ENCODE measurements around the gene ANGPTL5. TPM values are rescaled to one million over a fixed set of nuclear protein-coding genes. Genes with fewer than 3 reads are reported as not detected.

The ANGPTL5 gene
- polyA plus RNA-seq, 3 donors = not detected

DNA sequence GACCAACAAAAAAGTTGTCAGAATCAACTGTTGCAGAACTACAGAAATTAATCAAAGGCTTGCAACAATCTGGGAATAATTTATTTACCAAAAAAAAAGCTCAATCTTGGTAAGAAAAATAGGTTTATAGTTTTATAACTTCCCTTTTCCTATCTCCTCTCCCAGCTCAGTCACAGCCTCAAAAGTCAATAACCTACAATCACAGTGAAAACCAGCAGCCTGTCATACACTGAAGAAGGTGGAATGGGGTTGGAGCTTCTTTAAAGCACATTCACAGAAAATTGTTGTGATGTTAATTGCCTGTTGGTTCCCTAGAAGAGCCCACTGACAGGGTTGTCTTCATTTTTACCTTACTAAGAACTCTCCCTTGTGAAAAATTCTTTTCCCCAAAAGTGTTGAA lies 52.2 kb downstream of the ANGPTL5 start:
- Mint-ChIP-seq H3K36me3 (no peaks in the 10 kb centered on the region), H3K27me3 (ENCODE audit: low read depth in 3 of 3) (peaks cover 0 to 2% (median 0%) of the 10 kb centered on the region in 3 donors), H3K9me3 (peaks cover 0 to 3% (median 0%) of the 10 kb centered on the region in 7 donors), H3K4me1 (no peaks in the 10 kb centered on the region), H3K4me3 (no peak overlapping the region), H3K27ac (no peak overlapping the region)
- no peak for DNase-seq
- Histone ChIP-seq H3K4me2 (replicated peaks; ENCODE audit: extremely low read depth, low read length, poor library complexity, severe bottlenecking) (no peak overlapping the region), H2AFZ (ENCODE audit: insufficient read depth, low read depth, low read length, poor library complexity, severe bottlenecking) (no peak overlapping the region), H3K9ac (ENCODE audit: insufficient read depth, low read length, poor library complexity, severe bottlenecking) (no peak overlapping the region), H3K9me3 (replicated peaks in 1 of 2; ENCODE audit: control insufficient read depth in 1 of 2, insufficient read depth in 1 of 2, low read length in 2 of 2) (no peaks in the 10 kb centered on the region), H3K4me3 (replicated peaks in 1 of 3; ENCODE audit: low read depth in 2 of 3, low read length in 3 of 3) (no peak overlapping the region), H4K20me1 (ENCODE audit: insufficient read depth, low read length) (no peaks in the 10 kb centered on the region), H3K27ac (ENCODE audit: low read depth in 1 of 2, low read length in 2 of 2) (no peak overlapping the region), H3K4me1 (ENCODE audit: control insufficient read depth in 1 of 2, insufficient read depth in 2 of 2, low read length in 2 of 2) (no peaks in the 10 kb centered on the region), H3K36me3 (replicated peaks in 1 of 2; ENCODE audit: control insufficient read depth in 1 of 2, insufficient read depth in 2 of 2, low read length in 2 of 2) (no peaks in the 10 kb centered on the region), H3K79me2 (ENCODE audit: insufficient read depth, low read length) (no peaks in the 10 kb centered on the region), H3K27me3 (ENCODE audit: control insufficient read depth in 2 of 2, insufficient read depth in 2 of 2, low read length in 2 of 2) (no peaks in the 10 kb centered on the region)
- intact Hi-C loops (cut with micrococcal nuclease) = loop anchor here (10.0 kb wide), 1 partner anchor 141 kb away; no protein-coding TSS in a partner anchor
- no peak for TF ChIP-seq CTCF (IDR thresholded peaks at IDR 0.05)

DNA sequence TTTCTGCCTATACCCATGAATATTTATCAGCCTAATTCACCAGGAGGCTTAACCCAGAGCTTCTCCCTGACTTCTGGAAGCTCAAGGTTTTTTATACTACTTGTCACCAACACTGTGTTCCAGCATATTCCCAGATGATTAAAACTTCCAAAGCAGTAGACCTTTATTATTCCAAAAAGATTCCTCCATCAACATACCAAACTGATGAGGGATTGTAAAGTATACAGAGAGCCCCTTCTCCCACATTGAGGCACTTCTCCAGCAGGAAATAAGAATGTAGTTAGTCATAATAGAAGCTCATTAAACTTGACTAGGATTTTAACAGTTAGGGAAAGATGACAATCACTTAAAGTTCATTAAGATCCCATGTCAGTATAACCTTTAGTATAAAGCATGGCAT lies 53.0 kb downstream of the ANGPTL5 start:
- H3K9me3 Mint-ChIP-seq = peaks cover 0 to 3% (median 0%) of the 10 kb centered on the region in 7 donors
- Histone ChIP-seq H3K9ac (ENCODE audit: insufficient read depth, low read length, poor library complexity, severe bottlenecking) (no peak overlapping the region), H3K36me3 (replicated peaks in 1 of 2; ENCODE audit: control insufficient read depth in 1 of 2, insufficient read depth in 2 of 2, low read length in 2 of 2) (no peaks in the 10 kb centered on the region), H3K4me2 (replicated peaks; ENCODE audit: extremely low read depth, low read length, poor library complexity, severe bottlenecking) (no peak overlapping the region), H3K4me3 (replicated peaks in 1 of 3; ENCODE audit: low read depth in 2 of 3, low read length in 3 of 3) (no peak overlapping the region), H3K4me1 (ENCODE audit: control insufficient read depth in 1 of 2, insufficient read depth in 2 of 2, low read length in 2 of 2) (no peaks in the 10 kb centered on the region), H3K79me2 (ENCODE audit: insufficient read depth, low read length) (no peaks in the 10 kb centered on the region), H3K27ac (ENCODE audit: low read depth in 1 of 2, low read length in 2 of 2) (no peak overlapping the region), H3K27me3 (ENCODE audit: control insufficient read depth in 2 of 2, insufficient read depth in 2 of 2, low read length in 2 of 2) (no peaks in the 10 kb centered on the region), H3K9me3 (replicated peaks in 1 of 2; ENCODE audit: control insufficient read depth in 1 of 2, insufficient read depth in 1 of 2, low read length in 2 of 2) (no peaks in the 10 kb centered on the region), H2AFZ (ENCODE audit: insufficient read depth, low read depth, low read length, poor library complexity, severe bottlenecking) (no peak overlapping the region), H4K20me1 (ENCODE audit: insufficient read depth, low read length) (no peaks in the 10 kb centered on the region)
- H3K4me1 Mint-ChIP-seq = no peaks in the 10 kb centered on the region
- intact Hi-C loops (cut with micrococcal nuclease) = loop anchor here (10.0 kb wide), 1 partner anchor 141 kb away; no protein-coding TSS in a partner anchor
- no peaks in the 10 kb centered on the region for H3K36me3 Mint-ChIP-seq
- H3K27me3 Mint-ChIP-seq (ENCODE audit: low read depth in 3 of 3) = peaks cover 0 to 2% (median 0%) of the 10 kb centered on the region in 3 donors
- TF ChIP-seq CTCF (IDR thresholded peaks at IDR 0.05) = no peak
- H3K4me3 Mint-ChIP-seq = no peak overlapping the region
- DNase-seq = no peak
- no peak overlapping the region for H3K27ac Mint-ChIP-seq
